T-helper 2 cell treated with Interferon-gamma antibody and Interleukin-4, amounts not matched to agents 5 μg/mL and 100 μg/mL, for 36 hours (primary cell): Measurements from ENCODE around the gene FKBP1B.

ENCODE experiments used
- DNase-seq: peaks from one replicate; pipeline ENCODE4 v3.0.0; 2021; ENCODE audit warnings: low spot score
- H3K27ac Mint-ChIP-seq: one replicate; pipeline ENCODE4 v1.8.0; 2021; ENCODE audit warnings: mild to moderate bottlenecking, mixed read lengths
- H3K27me3 Mint-ChIP-seq: one replicate; pipeline ENCODE4 v1.8.0; 2021; ENCODE audit warnings: low read depth, mixed read lengths
- H3K36me3 Mint-ChIP-seq: one replicate; pipeline ENCODE4 v1.8.0; 2021; ENCODE audit warnings: low read depth, mixed read lengths
- H3K4me1 Mint-ChIP-seq: one replicate; pipeline ENCODE4 v1.8.0; 2021; ENCODE audit warnings: low read depth, mixed read lengths
- H3K4me3 Mint-ChIP-seq: one replicate; pipeline ENCODE4 v1.8.0; 2022; ENCODE audit warnings: mild to moderate bottlenecking, moderate library complexity, mixed read lengths
- H3K9me3 Mint-ChIP-seq: one replicate; pipeline ENCODE4 v1.8.0; 2021; ENCODE audit warnings: mixed read lengths

Gene FKBP1B

DNA sequence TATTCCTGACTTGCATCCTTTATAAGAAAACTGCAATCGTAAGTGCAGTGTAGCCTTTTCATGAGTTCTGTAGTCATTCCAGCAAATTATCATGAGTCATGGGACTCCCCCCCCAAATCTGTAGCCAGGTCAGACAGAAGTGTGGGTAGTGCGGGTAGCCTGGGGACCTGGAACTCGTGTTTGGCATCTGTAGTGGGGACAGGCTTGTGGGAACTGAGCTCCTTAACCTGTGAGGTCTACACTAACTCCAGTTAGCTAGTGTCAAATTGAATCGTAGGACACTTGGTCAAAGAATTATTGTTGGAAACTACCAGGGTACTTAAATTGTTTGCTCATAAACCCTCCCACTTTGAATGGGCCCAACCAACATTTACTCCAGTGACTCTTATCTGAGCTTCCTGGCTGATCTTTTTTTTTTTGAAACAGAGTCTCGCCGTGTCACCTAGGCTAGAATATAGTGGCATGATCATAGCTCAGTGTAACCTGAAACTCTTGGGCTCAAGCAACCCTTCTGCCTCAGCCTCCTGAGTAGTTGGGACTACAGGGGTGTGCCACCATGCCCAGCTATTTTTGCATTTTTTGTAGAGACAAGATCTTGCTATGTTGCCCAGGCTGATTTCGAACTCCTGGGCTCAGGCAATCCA lies 61.2 kb downstream of the FKBP1B start:
- Mint-ChIP-seq H3K9me3 (peaks cover 22% of the 10 kb centered on the region), H3K27ac (no peak overlapping the region), H3K4me1 (no peaks in the 10 kb centered on the region), H3K27me3 (no peaks in the 10 kb centered on the region), H3K4me3 (no peak overlapping the region), H3K36me3 (no peaks in the 10 kb centered on the region)
- DNase-seq: no peak

DNA sequence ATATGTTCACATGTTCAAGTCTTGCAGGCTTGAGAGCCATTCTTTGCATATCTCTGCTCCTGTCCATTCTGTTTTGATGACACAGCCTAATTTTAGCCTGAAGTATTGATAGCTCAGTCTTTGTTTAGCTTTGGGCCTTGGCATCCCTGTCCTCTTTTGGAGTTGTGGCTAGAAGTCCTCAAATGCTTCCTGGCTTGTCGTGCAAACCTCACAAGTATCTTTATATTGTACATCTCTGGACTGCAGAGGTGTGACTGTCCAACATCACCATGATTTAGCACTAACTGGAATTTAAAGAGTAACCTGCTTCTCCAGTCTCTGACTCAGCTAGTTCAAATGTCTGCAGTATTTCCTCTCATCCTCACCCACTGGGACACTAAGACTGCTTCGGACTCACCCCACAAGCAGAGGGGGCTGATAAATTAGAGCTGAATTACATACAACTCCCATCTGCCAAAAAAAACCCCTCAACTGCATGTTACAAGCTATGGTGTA lies 61.9 kb downstream of the FKBP1B start:
- peaks cover 19% of the 10 kb centered on the region for H3K9me3 Mint-ChIP-seq
- no peak for DNase-seq
- H3K4me3 Mint-ChIP-seq: no peak overlapping the region
- no peaks in the 10 kb centered on the region for H3K4me1 Mint-ChIP-seq
- no peaks in the 10 kb centered on the region for H3K36me3 Mint-ChIP-seq
- H3K27me3 Mint-ChIP-seq: no peaks in the 10 kb centered on the region
- no peak overlapping the region for H3K27ac Mint-ChIP-seq
